ENCODE results near the gene CD300A.
"Not testable (repeated sequence)": the region's sequence is repeated elsewhere in the genome, so short reads cannot be mapped to it uniquely, and the experiment has no call there.

CD300A gene

DNA sequence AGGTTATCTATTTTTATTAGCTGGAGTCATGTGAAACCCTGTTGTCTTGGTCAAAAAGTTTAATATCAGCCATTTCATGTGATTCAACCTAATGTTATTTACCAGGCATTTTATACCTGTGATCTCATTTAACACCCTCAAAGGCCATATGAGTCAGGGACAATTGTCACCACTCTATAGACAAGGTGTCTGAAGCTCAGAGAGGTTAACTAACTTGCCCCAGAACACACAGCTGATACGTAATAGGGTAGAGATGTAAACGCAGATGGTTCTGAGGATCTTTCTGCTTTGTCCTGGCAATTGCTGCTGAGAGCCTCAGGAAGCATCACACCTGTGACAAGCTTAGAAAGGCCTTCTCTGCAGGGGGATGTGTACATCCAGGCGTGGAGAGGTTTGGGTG, 4.9 kb downstream of the CD300A start:
- in situ Hi-C loops (cut with HindIII; ENCODE audit: low pct_ligation_motif_present, low pct_unique_long_range_greater_than_20kb, low sequenced_read_pairs) = no loop called here

DNA sequence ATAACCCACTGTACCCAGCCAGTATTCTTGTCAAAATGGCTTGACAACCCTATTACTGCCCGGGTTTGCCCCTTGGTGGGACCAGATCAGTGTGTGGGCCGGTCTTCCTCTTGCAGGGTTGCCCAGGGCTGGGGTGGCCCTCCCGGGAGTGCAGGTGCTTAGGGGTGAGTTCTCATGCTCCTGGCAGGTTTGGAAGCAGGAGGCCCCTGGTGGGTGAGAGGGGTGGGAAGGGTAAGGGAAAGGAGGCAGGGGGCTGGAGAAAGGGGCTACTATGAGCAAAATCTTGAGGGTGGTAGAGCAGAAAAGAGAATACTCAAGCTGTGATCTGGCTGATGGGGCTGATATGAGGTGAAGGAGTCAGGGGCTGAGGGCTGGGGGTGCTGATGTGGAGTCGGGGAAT, 6.5 kb downstream of the CD300A start:
- in situ Hi-C loops (cut with HindIII; ENCODE audit: low pct_ligation_motif_present, low pct_unique_long_range_greater_than_20kb, low sequenced_read_pairs) = no loop called here

More for the DNA sequence above, 4.9 kb downstream of the CD300A start:
- DNase-seq = no peak

DNA sequence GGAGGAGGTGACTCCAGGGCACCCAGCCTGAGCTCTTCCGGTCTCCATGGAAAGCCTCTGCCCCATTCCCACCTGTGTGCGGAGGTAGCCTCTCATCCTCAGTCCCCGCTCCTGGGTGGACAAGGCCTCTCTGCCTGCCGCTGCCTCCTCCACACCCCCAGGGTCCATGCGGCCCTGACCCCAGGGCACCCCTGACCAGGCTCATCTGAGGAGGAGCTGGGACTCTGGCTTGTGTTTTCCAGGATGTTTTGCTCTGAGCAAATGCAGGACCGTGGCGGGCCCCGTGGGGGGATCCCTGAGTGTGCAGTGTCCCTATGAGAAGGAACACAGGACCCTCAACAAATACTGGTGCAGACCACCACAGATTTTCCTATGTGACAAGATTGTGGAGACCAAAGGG, 6.9 kb downstream of the CD300A start:
- no peak for DNase-seq
- in situ Hi-C loops (cut with HindIII; ENCODE audit: low pct_ligation_motif_present, low pct_unique_long_range_greater_than_20kb, low sequenced_read_pairs) = no loop called here

More for the DNA sequence above, 6.5 kb downstream of the CD300A start:
- DNase-seq = no peak

DNA sequence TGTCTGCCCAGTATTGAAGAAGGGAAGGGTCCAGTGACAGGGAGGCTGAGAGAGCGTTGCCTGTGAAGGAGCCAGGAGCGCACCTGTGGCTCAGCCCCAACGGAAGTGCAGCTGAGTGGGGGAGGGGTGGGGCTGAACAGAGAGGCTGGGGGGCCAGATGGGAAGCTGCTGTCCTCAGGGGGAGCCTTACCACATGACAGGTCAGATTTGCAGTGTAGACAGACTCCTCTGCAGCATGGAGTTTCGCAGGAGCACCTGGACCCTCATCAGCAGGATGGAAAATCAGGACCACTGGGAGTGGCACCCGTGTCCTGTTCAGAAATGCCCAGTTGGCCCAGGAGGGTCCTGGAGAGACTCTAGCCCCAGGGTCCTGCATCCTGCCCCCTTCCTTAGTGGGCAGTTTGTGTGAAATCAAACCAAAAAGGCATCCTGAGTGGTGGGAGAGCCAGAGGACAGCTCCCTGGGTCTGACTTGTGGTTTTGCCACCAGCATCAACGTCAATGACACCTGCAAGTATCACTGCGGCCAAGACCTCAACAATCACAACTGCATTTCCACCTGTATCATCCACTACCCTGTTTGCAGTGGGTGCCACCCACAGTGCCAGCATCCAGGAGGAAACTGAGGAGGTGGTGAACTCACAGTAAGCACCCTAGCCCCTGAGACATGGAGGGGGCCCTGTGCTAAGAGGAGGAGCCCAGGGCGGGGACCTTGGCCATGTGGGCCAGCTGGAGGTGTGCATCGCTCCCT, 7.8 kb downstream of the CD300A start:
- in situ Hi-C loops (cut with HindIII; ENCODE audit: low pct_ligation_motif_present, low pct_unique_long_range_greater_than_20kb, low sequenced_read_pairs) = no loop called here
- DNase-seq = no peak

DNA sequence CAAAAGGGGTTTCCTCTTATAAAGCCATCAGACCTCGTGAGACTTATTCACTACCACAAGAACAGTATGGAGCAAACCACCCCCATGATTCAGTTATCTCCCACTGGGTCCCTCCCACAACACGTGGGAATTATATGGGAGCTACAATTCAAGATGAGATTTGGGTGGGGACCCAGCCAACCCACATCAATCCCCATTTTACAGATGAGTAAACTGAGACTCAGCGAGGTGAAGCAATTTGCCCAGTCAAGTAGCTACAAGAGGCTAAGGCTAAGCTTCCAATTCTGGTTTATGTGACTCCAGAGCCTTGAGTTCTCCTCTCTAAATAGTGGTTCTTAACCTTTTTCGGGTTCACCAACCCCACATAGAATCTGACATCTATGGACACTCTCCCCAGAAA, 8.8 kb downstream of the CD300A start:
- no peak for DNase-seq
- in situ Hi-C loops (cut with HindIII; ENCODE audit: low pct_ligation_motif_present, low pct_unique_long_range_greater_than_20kb, low sequenced_read_pairs) = no loop called here

DNA sequence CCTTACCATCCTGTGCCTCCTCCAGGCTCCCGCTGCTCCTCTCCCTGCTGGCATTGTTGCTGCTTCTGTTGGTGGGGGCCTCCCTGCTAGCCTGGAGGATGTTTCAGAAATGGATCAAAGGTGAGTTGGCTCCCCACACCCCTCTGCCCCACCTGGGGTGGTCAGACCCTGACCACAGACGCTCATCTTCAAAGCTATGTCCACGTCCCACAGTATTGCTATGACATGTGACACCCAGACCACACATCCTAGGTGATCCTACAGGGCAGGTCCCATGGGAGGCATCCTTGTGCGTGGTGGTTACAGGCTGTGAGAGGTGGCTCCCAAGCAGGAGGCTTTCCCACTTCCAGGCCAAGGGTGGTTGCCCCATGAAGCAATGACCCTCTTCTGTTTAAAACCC, 11.0 kb downstream of the CD300A start:
- in situ Hi-C loops (cut with HindIII; ENCODE audit: low pct_ligation_motif_present, low pct_unique_long_range_greater_than_20kb, low sequenced_read_pairs) = no loop called here
- DNase-seq = no peak

DNA sequence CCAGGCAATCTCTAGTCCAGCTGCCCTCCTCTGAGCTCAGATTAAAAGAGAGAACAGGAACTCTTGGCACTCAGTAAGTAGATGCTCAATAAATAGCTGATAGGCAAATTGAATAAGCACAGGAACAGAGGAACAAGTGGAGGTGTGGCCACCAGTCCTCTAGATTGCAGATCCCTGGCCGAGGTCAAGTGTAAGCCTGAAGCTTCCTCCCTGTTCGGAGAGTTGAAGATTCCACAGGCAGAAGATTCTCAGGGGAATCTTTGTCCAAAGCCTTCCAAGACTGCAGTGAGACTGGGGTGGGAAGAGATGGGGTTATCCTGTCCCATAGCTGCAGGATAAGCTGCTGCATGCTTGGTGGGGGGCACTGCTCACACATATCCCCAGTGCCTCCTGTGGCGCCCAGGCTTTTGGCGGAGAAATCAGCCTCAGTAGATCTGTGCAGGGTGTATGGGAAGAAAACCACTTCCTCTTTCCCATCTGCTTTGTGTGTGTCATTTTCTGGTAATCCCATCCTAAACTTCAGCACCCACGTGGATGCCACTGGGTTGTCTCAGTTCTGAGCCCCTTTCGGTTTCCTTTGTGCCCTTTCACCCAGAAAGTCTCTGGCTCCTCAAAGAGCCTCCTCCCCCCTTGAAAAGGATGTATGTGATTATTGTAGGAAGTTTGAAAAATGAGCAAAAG, 12.1 kb downstream of the CD300A start:
- in situ Hi-C loops (cut with HindIII; ENCODE audit: low pct_ligation_motif_present, low pct_unique_long_range_greater_than_20kb, low sequenced_read_pairs) = no loop called here
- no peak for DNase-seq

DNA sequence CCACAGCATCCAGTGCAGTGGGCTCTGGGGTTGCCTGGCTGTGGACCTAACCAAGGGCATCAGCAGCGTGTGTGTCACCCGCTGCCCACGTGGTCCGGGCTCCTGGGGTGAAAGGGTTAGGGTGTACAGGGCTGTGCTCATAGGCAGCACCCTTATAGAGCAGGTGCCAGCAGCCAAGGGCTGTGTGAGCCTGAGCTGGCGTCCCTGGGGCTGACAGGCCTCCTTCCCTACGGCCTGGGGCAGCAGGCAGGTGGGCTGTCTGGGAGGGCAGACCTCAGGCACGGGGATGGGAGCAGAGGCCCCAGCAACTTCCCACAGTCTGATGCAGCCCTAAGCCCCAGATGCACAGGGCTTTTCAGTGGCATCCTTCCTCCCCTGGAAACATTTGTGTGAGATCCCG, 13.9 kb downstream of the CD300A start:
- in situ Hi-C loops (cut with HindIII; ENCODE audit: low pct_ligation_motif_present, low pct_unique_long_range_greater_than_20kb, low sequenced_read_pairs) = no loop called here
- no peak for DNase-seq

DNA sequence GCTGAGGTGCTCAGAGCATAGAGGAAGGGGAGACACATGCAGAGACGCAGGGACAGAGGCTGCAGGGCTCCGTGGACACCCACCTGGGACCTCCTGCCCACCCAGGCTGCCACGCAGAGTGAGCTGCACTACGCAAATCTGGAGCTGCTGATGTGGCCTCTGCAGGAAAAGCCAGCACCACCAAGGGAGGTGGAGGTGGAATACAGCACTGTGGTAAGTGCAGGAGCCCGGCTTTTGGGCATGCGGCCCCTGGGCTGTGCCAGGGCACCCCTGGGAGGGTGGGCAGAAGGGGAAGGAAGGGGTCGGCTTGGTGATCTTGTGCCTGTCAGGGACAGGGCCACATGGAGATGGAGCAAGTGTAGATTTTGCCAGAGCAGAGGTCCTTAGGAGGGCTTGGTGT, 15.2 kb downstream of the CD300A start:
- in situ Hi-C loops (cut with HindIII; ENCODE audit: low pct_ligation_motif_present, low pct_unique_long_range_greater_than_20kb, low sequenced_read_pairs) = no loop called here
- no peak for DNase-seq

DNA sequence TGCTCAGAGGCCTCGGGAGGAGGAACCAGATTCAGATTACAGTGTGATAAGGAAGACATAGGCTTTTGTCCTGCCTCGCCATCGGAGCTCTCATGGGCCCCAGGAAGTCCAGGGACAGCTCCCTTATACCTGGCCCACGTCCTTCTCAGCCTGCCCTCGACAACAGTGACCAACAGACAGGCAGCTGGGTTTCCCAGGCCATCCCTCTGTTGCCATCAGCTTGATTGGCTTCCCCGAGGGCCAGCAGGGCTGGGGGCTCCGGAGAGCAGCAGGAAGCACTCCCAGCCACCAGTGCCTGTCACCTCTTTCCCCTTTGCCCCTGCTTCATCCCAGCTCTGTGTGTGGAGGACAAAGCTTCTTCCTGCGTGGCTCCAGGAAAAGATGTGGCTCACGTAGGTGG, 17.6 kb downstream of the CD300A start:
- no peak for DNase-seq
- in situ Hi-C loops (cut with HindIII; ENCODE audit: low pct_ligation_motif_present, low pct_unique_long_range_greater_than_20kb, low sequenced_read_pairs) = no loop called here

DNA sequence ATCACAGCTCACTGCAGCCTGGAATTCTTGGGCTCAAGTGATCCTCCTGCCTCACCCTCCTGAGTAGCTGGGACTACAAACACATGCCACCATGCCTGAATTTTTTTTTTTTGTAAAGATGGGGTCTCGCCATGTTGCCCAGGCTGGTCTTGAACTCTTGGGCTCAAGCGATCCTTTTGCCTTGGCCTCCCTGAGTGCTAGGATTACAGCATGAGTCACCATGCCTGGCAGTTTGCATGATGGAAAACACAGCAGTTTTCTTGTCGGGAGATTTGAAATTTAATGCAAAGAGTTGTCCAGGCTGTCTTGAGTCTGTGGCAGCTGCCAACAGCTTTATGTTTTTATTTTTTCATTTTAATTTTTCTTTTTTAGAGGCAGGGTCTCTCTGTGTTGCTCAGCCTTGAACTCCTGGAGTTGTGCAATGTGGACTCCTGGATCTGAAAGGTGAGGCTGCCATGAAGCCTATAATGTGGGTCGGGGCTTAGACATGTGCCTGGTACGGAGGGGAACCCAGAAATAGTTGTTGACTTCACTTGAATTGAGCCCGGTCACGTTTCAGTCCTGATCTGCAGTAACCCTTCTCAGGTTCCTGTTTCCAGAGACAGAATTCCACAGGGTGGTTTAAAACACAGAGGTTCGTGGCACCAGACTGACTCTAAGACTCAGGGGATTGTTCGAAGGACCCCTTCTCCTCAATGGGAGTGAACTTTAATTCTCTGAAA, 18.7 kb downstream of the CD300A start:
- DNase-seq = no peak
- in situ Hi-C loops (cut with HindIII; ENCODE audit: low pct_ligation_motif_present, low pct_unique_long_range_greater_than_20kb, low sequenced_read_pairs) = no loop called here

DNA sequence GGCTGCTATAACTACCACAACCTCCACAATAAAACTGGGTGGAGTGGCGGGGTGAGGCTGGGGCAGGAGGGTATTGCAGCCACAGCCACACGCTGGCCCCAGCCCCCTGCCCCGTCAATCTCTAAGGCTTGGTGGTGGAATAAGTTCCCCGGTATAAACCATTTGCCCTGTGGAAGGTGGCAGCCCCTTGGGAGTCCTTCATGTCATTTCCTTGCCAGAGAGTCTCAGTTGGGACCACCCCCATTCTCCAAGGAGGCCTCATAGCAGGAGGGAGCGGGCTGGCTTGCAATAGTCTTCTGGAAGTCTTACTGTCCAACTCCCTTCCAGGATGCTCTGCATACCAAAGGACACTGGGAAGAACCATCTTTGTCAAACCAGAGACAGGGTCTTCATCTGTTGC, 19.4 kb downstream of the CD300A start:
- in situ Hi-C loops (cut with HindIII; ENCODE audit: low pct_ligation_motif_present, low pct_unique_long_range_greater_than_20kb, low sequenced_read_pairs) = no loop called here
- DNase-seq = no peak

DNA sequence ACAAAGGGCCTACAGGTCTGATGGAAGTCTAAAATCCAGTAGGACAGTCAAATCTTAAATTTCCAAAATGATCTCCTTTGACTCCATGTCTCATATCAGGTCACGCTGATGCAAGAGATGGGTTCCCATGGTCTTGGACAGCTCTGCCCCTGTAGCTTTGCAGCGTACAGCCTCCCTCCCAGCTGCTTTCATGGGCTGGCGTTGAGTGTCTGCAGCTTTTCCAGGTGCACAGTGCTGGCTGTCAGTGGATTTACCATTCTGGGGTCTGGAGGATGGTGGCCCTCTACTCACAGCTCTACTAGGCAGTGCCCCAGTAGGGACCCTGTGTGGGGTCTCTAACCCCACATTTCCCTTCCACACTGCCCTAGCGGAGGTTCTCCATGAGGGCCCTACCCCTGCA, 21.8 kb downstream of the CD300A start:
- DNase-seq; in situ Hi-C loops (cut with HindIII; ENCODE audit: low pct_ligation_motif_present, low pct_unique_long_range_greater_than_20kb, low sequenced_read_pairs): not testable (repeated sequence)

DNA sequence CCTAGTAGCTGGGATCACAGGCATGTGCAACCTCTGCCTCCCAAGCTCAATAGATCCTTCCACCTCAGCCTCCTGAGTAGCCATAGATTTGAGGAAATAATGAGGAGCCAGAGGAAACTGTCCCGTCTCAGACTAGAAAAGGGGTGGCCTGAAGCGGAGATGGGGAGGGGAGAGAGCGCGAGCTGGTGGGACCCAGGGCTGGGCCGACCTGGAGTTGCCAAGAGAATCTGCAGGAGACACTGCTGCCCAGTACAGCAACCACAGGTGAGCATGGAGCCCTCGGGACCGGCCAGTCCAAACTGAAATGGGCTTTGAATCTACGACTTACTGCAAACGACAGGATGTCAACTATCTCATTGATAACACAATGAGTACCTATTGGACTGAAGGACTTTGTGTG, 24.3 kb downstream of the CD300A start:
- in situ Hi-C loops (cut with HindIII; ENCODE audit: low pct_ligation_motif_present, low pct_unique_long_range_greater_than_20kb, low sequenced_read_pairs) = no loop called here
- no peak for DNase-seq

DNA sequence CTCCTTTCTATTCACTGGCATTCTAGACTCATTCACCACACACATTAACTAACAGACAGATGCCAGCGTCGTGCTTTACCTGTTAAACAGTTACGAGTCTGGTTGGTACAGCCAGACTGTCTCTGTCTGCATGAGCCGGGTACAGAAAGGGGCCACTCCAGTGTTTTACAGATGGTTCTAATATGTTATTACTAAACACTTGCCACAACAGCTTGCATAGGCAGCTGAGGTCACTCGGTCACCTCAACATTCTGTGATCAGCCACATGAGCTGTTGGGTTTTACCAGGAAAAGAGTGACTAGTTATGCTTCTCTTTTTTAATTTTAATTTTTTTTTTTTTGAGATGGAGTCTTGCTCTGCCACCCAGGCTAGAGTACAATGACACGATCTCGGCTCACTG, 25.2 kb downstream of the CD300A start:
- in situ Hi-C loops (cut with HindIII; ENCODE audit: low pct_ligation_motif_present, low pct_unique_long_range_greater_than_20kb, low sequenced_read_pairs) = no loop called here
- DNase-seq = no peak

DNA sequence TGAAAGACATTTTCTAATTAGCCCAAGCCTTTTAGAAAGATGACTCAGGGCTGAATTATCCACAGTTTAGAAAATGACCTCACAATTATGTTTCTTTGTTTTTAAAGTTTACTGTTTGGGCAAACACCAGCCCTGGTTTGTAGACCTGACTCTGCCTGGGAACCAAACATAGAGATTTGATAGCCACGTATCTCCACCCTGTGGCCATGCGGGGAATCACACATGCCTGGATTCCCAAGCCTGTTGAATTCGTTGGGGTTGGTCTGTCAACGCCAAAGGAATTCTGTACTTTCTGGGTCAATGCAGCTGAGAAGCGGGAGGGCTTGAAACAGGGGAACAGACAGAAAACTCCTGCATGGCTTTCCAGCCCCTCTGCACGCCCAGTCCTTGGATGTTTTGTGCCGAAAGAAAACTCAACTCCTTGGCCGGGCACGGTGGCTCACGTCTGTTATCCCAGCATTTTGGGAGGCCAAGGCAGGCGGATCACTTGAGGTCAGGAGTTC, 26.9 kb downstream of the CD300A start:
- in situ Hi-C loops (cut with HindIII; ENCODE audit: low pct_ligation_motif_present, low pct_unique_long_range_greater_than_20kb, low sequenced_read_pairs) = no loop called here
- peak; percentile 64 for DNase-seq

DNA sequence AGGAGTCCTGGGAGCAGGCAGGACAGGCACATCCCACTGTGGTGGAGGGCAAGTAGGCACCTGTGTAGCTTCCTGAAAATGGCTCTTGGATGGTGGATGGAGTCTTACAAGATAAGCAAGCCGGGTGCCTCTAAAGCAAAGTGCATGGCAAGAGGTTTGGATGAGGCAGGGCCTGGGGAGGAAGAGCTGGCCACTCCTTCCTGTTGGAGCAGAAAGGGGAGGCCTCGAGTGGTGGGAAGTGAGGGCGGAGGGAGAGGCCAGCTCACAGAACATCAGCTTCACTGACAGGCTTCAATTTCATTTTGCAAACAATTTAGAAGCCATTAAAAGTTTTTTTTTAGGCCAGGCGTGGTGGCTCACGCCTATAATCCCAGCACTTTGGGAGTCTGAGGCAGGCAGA, 31.0 kb downstream of the CD300A start:
- no peak for DNase-seq
- in situ Hi-C loops (cut with HindIII; ENCODE audit: low pct_ligation_motif_present, low pct_unique_long_range_greater_than_20kb, low sequenced_read_pairs) = no loop called here

DNA sequence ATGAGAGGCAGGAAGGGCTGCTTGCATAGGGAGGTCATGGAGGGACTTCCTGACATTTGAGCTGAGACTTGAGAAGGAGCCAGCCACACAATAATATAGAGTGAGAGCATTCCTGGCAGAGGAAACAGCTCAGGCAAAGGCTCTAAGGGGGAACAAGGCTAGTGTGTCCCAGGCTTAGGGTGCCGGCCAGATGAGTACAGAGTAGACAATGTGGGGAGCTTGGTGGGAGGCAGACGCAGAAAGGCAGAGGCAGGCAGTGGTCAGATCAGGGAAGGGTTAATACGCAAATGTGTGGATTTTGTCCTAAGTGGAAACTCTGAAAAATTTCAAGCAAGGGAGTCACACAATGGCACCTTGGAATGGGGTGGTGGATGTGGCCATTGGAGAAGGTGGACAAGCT, 33.6 kb downstream of the CD300A start:
- in situ Hi-C loops (cut with HindIII; ENCODE audit: low pct_ligation_motif_present, low pct_unique_long_range_greater_than_20kb, low sequenced_read_pairs) = no loop called here
- no peak for DNase-seq

DNA sequence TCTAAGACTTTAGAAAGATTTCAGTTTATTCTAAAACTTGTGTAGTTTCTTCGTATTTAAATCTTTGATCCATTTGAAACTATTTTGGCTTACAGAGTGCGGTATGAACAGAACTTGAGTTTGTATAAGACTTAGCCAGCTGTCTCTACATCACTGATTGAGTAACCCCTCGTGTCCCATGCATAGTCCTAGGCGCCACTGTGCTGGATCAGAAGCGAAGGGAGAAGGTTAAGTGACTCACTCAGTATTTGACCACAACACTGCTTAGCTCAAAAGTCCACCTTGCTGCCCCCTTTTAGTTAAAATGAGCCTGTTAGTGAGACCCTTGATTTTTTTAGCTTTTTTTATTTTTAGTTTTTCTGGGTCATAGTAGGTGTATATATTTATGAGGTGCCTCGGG, 36.4 kb downstream of the CD300A start:
- DNase-seq = no peak
- in situ Hi-C loops (cut with HindIII; ENCODE audit: low pct_ligation_motif_present, low pct_unique_long_range_greater_than_20kb, low sequenced_read_pairs) = no loop called here
